ENCODE measurements around the gene TMX1. TPM values are rescaled to one million over a fixed set of nuclear protein-coding genes. Genes with fewer than 3 reads are reported as not detected.

TMX1 gene
- total and polyA plus RNA-seq, 2 of the 8 experiments (the other 6 are each of a cell fraction or from before 2014, with no cell fraction given) = 26.6 to 84.0 TPM

DNA sequence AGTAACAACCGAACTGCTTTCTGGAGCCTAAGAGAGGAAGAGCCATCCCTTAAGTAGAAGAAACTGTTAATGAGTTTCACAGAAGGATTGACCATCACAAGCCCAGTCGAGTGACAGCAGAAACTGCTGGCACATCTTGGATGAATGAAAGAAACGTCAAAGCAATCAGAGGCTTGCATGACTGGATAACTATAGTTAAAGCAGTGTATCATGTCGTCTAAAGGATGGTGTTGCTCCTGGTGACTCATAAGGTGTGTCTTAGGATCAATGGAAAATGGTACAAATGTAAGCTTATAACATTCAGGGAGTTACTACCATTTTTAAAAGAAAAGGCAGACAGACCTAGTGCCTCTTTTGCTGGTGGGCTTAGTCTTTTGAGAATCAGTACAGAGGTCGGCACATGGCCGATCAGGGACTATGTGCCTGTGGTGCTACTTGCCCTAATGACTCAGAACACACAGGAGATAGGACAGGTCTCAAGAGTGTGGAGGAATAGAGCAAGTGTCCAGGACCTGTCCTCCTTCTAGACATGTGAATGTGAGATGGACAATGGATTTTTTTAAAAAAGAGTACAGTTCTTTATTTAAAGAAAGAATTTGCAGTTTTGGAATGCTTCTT is 55.7 kb downstream of the TMX1 start (continued):
- no peak for TF ChIP-seq HDAC2 (IDR thresholded peaks at IDR 0.05; ENCODE audit: borderline replicate concordance in 1 of 2, low read depth in 2 of 2, low read length in 2 of 2)
- no peak for TF ChIP-seq JUND (IDR thresholded peaks at IDR 0.05; ENCODE audit: low read length)
- no peak for TF ChIP-seq PHF8 (conservative IDR thresholded peaks at IDR 0.05; ENCODE audit: low read depth, low read length)
- TF ChIP-seq TEAD4 (IDR thresholded peaks at IDR 0.05; ENCODE audit: low read depth, low read length) = no peak
- TF ChIP-seq CHD1 (IDR thresholded peaks at IDR 0.05; ENCODE audit: low read depth, low read length) = no peak
- no peak for TF ChIP-seq ASH2L (IDR thresholded peaks at IDR 0.05; ENCODE audit: low read length)

Data from H1 (cell line).